ENCODE measurements around the gene PRMT1.

DNA sequence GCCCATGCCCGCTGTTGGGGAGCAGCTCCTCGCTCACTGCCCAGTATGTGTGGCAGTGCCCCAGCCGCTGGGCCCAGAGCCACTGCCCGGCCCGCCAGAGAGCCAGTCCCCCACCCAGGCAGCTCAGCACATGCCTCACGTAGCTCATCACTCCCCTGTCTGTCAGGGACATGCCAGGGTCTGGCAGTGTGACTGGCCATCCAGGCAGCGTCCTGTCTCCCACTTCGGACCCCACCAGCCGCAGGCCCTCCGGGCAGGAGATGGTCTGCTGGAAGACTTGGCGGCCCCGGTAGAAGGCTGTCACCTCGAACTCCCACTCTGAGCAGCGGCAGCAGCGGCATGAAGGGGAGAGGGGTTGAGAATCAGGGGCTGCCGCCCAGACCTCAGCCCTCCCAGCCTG is 15.1 kb upstream of the PRMT1 start:
- TF ChIP-seq CTCF (IDR thresholded peaks at IDR 0.05), result no peak
- TF ChIP-seq POLR2A (IDR thresholded peaks at IDR 0.05), result no peak
